DND-41 (cell line): ENCODE measurements around the gene SUMF2.
"Not testable (repeated sequence)": the region's sequence is repeated elsewhere in the genome, so short reads cannot be mapped to it uniquely, and the experiment has no call there.

Experiments used
- CTCF ChIP-seq: IDR thresholded peaks from 2 replicates; pipeline ENCODE4 v1.5.1; 2012; ENCODE audit warnings: borderline replicate concordance, low read length, moderate library complexity, mild to moderate bottlenecking; ENCODE audit not compliant: poor library complexity, severe bottlenecking; ENCODE audit errors: extremely low read depth
- EZH2 ChIP-seq: IDR thresholded peaks from 3 replicates; pipeline ENCODE4 v1.6.1; 2012; ENCODE audit warnings: borderline replicate concordance, low read depth, mild to moderate bottlenecking, moderate library complexity, low read length, inconsistent platforms; ENCODE audit not compliant: severe bottlenecking

- not testable (repeated sequence) for TF ChIP-seq EZH2, CTCF
These were observed 16.5 kb upstream of the SUMF2 start for GRCh38 chr7:56047446-56048116.
